Activated CD8-positive, alpha-beta T cell treated with anti-CD3 and anti-CD28 coated beads, Interleukin-2, amount 10 ng/mL, durations not matched to agents 7 days and 5 days (primary cell): ENCODE results near the gene DMXL1. TPM values are rescaled to one million over a fixed set of nuclear protein-coding genes. Genes with fewer than 3 reads are reported as not detected.

Source experiments
- ATAC-seq: fragments of 150-1000 bp; cut with Tn5 transposase; one replicate; pipeline ENCODE4 v1.10.0; 2021; ENCODE audit warnings: moderate library complexity
- CTCF ChIA-PET: fragments of 350-600 bp; sonication (Branson Sonifier 250); formaldehyde crosslinking; loops from one replicate; lab custom pipeline; 2021; ENCODE audit warnings: antibody characterized with exemption; lab: Charles Lee
- POLR2A ChIA-PET: fragments of 350-600 bp; sonication (Branson Sonifier 250); formaldehyde crosslinking; loops from one replicate; lab custom pipeline; 2021; ENCODE audit warnings: antibody characterized with exemption; lab: Charles Lee
- DNase-seq: peaks from one replicate; pipeline ENCODE4 v3.0.0-alpha.2; 2020
- H3K27ac Mint-ChIP-seq: one replicate; pipeline ENCODE4 v1.8.0; 2021; ENCODE audit warnings: mild to moderate bottlenecking, mixed read lengths
- H3K27me3 Mint-ChIP-seq: one replicate; pipeline ENCODE4 v1.8.0; 2021; ENCODE audit warnings: low read depth, mixed read lengths
- H3K36me3 Mint-ChIP-seq: one replicate; pipeline ENCODE4 v1.8.0; 2021; ENCODE audit warnings: low read depth, mixed read lengths
- H3K4me1 Mint-ChIP-seq: one replicate; pipeline ENCODE4 v1.8.0; 2021; ENCODE audit warnings: low read depth, mixed read lengths
- H3K4me3 Mint-ChIP-seq: one replicate; pipeline ENCODE4 v1.8.0; 2021; ENCODE audit warnings: mild to moderate bottlenecking, mixed read lengths
- H3K9me3 Mint-ChIP-seq: one replicate; pipeline ENCODE4 v1.8.0; 2022; ENCODE audit warnings: mixed read lengths; ENCODE audit not compliant: insufficient read depth
- total RNA-seq, 2 experiments: library from RNA; stranded (reverse); gene quantifications; one replicate each; pipeline ENCODE4 v1.2.3, GENCODE V29; 2021

DMXL1 gene
- total RNA-seq, 2 experiments from 2014 or later, result 32.3 to 33.9 TPM

DNA sequence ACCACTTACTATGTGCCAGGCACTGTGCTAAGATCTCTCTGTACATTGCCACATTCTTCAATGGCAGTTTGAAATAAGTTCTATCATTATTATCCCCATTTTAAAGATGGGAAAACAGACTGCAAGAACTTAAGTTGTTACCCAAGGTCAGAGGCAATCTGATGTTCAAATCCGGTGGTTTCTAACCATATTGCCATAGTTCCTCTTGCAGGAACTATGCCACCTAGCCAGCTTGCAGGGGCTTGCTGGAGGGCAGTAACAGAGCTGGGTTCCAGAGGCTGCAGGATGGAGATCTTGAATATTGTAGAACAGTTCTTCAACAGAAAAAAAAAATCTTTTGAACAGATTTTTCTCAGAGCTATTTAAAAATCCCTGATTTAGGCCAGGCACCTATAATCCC is 213.1 kb downstream of the DMXL1 start:
- no peaks in the 10 kb centered on the region for H3K27me3 Mint-ChIP-seq
- ATAC-seq, result no peak
- H3K4me3 Mint-ChIP-seq, result no peak overlapping the region
- ChIA-PET POLR2A (interaction anchor here (0.8 to 1.5 kb wide), 2 partner anchors 10 to 16 kb away, joined by 4 to 5 read pairs; no protein-coding TSS in a partner anchor), CTCF (interaction anchor here (0.7 to 2.3 kb wide), 10 partner anchors 14 to 253 kb away, joined by 3 to 10 read pairs (median 4); no protein-coding TSS in a partner anchor)
- no peaks in the 10 kb centered on the region for H3K9me3 Mint-ChIP-seq
- H3K4me1 Mint-ChIP-seq, result peaks cover 99% of the 10 kb centered on the region
- H3K36me3 Mint-ChIP-seq, result peaks cover 78% of the 10 kb centered on the region
- no peak for DNase-seq
- peak overlapping the region; percentile 41 for H3K27ac Mint-ChIP-seq

DNA sequence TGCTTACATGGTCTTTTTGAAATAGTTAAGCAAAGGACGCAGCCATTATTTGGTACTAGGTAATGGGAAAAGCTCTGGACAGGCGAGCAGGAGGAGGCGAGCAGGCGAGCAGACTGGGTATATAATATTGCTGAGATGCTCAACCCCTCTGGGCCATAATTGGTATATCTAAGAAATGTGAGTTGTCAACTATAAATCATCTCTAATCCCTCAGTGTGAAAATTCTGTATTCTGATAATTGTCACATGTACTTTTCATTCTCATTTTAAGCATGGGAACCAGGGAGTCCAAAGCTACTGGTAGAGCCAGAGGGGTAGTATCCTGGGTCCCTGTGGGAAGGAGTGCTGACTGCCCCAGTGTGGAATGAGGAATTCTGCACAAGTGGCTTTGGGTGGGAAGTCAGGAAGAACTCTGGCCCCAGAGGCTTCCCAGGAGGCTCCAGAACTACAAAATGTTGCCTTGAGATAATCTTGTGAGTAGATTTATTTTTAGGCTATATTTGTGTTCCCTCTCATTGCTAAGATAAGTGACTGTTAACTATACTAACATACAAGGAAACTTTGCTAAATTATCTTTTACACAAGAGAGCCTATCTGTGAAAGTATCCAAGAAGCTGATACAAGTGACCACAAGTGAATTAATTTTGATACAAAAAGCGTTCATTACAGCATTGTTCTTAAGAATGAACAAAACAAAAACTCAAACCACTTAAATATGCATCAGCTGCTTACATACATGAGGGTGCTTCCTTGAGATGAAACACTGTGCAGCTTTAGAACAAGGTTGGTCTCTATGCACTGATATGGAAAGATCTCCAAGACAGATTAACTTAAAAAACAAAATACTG is 214.4 kb downstream of the DMXL1 start:
- H3K4me3 Mint-ChIP-seq, result no peak overlapping the region
- H3K27ac Mint-ChIP-seq, result peak overlapping the region; percentile 60
- ATAC-seq, result peak; percentile 24
- H3K36me3 Mint-ChIP-seq, result peaks cover 75% of the 10 kb centered on the region
- ChIA-PET POLR2A (interaction anchor here (0.7 to 1.4 kb wide), 4 partner anchors 10 to 56 kb away, joined by 3 to 6 read pairs (median 4); no protein-coding TSS in a partner anchor), CTCF (interaction anchor here (0.8 to 2.3 kb wide), 7 partner anchors 13 to 150 kb away, joined by 3 to 12 read pairs (median 3); no protein-coding TSS in a partner anchor)
- H3K9me3 Mint-ChIP-seq, result no peaks in the 10 kb centered on the region
- no peak for DNase-seq
- H3K27me3 Mint-ChIP-seq, result no peaks in the 10 kb centered on the region
- H3K4me1 Mint-ChIP-seq, result peaks cover 100% of the 10 kb centered on the region

DNA sequence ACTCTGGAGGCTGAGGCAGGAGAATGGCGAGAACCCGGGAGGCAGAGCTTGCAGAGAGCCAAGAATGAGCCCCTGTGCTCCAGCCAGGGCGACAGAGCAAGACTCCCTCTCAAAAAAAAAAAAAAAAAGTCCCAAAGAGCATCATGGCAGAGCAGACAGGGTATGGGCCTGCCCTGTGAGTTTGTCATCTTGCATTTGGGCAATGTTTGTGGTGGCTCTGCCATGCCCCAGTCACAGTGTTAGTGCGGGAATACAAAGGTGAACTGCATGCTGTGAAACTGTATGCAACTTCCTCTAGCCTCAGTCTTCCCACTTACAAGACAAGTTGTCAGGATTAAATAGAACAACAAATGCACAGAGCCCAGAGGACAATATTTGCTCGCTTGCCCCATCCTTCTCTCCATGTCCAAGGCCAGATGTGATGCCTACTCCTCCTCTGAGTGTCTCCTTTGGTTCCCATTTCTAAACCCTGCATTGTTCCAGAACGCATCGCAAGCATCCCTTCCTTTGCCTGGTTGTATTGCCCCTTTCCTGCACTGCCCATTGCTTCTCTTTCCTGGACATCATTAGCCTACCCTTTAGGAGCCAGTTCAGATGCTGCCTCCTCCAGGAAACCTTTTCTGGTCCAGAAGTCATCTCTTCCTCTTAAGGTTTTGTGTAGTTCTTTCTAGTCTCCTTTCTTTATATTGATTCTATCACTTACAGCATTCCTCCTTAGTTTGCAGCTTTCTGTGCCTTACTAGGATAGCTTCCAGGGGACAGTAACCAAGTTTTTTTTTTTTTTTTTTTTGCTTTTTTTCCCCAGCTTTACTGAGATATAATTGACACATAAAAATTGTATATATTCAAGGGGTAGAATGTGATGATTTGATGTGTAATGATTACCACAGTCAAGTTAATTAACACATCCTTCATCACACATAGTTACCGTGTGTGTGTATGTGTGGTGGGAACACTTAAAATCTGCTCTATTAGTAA is 215.9 kb downstream of the DMXL1 start:
- CTCF ChIA-PET, result interaction anchor here (1.0 to 5.9 kb wide), 7 partner anchors 9 to 125 kb away, joined by 3 to 52 read pairs (median 7); no protein-coding TSS in a partner anchor
- ATAC-seq, result no peak
- POLR2A ChIA-PET, result interaction anchor here (0.8 to 2.0 kb wide), 4 partner anchors 9 to 216 kb away, joined by 3 to 11 read pairs (median 8); partner anchors contain the start of gene DMXL1
- Mint-ChIP-seq H3K9me3 (no peaks in the 10 kb centered on the region), H3K4me3 (peak overlapping the region; percentile 73), H3K36me3 (peaks cover 74% of the 10 kb centered on the region), H3K4me1 (peaks cover 98% of the 10 kb centered on the region), H3K27me3 (no peaks in the 10 kb centered on the region), H3K27ac (peak overlapping the region; percentile 94)
- no peak for DNase-seq

DNA sequence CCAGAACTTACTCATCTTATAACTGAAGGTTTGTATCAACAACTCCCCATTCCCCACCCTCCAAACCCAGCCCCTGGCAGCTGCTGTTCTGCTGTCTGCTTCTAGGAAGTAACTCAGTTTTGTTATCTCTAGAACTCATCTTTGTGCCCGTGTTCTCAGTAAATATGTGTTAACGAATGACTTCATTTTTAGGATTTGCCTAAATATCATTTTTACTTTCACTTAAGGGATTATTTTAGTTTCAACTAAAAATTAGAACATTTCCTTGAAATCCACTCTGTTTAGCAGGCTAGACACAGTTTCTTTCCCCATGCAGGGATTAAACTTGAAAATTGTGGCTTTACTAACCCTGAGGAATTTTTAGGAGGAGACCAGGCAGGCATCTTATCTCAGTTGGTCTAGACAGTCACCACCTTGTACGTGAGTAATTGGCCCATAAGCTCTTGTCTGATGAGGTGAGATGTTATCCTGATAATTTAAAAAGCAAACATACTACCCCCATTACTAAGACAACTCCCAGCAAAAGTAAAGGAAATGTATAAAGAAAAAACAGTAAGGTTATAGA is 216.7 kb downstream of the DMXL1 start:
- H3K27ac Mint-ChIP-seq, result peak overlapping the region; percentile 94
- no peaks in the 10 kb centered on the region for H3K9me3 Mint-ChIP-seq
- peak overlapping the region; percentile 73 for H3K4me3 Mint-ChIP-seq
- no peaks in the 10 kb centered on the region for H3K27me3 Mint-ChIP-seq
- H3K4me1 Mint-ChIP-seq, result peaks cover 96% of the 10 kb centered on the region
- ChIA-PET POLR2A (interaction anchor here (0.8 to 2.0 kb wide), 4 partner anchors 10 to 217 kb away, joined by 3 to 11 read pairs (median 8); partner anchors contain the start of gene DMXL1), CTCF (interaction anchor here (0.7 to 5.9 kb wide), 9 partner anchors 10 to 124 kb away, joined by 3 to 52 read pairs (median 7); no protein-coding TSS in a partner anchor)
- peaks cover 73% of the 10 kb centered on the region for H3K36me3 Mint-ChIP-seq
- ATAC-seq (peak; percentile 61), DNase-seq (peak; percentile 54)

DNA sequence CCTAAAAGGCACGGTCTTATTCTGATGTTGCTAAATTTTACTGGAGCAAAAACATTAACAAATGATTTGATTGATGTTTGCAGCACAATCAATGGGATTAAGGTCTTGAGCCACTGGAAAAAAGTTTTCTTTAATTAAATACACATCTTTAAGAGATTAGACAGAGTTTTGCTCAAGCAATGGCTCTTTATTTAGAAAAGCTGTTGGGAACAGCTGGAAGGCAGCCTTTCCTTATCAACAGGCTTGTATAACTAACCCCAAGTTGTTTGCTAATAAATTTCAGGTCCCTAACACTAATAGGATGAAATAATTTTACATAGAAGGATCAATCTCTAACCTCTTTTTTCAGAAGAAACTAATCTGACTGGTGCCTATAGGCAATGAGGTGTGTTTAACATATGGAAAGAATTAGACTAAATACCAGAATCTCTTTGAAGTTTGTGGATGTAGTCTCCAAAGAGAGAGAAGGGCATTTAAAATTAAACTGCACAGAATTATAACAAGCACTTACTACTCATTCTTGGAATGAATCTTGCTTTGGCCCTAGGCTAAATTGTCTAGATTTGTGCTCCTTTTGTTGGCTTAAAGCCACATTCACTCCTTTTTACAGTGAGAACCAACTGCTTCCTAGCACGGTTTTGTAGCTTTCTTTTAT is 217.6 kb downstream of the DMXL1 start:
- Mint-ChIP-seq H3K36me3 (peaks cover 73% of the 10 kb centered on the region), H3K4me3 (peak overlapping the region; percentile 73), H3K27me3 (no peaks in the 10 kb centered on the region), H3K4me1 (peaks cover 95% of the 10 kb centered on the region), H3K9me3 (peaks cover 5% of the 10 kb centered on the region), H3K27ac (peak overlapping the region; percentile 94)
- ATAC-seq, result no peak
- DNase-seq, result no peak
- ChIA-PET POLR2A (interaction anchor here (0.9 to 2.9 kb wide), 5 partner anchors 10 to 52 kb away, joined by 3 to 12 read pairs (median 10); no protein-coding TSS in a partner anchor), CTCF (interaction anchor here (0.7 to 5.9 kb wide), 11 partner anchors 8 to 123 kb away, joined by 3 to 52 read pairs (median 9); no protein-coding TSS in a partner anchor)

DNA sequence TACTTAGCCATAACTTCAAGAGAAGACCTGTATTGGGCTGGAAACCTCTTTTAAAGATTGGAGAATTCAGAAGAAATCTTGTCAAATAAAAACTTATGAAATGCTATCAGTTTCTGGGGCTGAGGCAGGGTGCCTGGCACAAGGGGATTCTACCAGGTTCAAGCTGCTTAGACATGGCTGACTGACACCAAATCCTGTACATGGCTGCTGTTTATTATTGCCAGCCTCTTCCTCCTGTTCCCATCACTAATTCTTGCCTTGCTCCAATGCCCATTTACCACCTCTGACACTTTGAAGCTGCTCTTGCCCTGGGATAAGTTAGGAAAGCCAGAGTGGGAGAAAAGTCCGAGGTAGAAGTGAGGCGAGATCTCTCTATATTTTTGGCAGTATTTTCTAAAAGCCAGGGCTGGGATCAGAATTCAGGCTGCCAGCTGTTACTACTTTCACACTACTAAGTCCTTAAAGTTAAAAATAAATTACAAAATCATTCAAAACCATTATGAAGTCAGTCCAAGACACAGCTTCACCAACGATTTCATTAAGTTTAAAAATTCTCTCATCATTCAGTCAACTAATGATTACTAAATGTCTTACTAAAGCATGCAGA is 218.7 kb downstream of the DMXL1 start:
- ChIA-PET CTCF (interaction anchor here (0.7 to 5.9 kb wide), 14 partner anchors 9 to 219 kb away, joined by 3 to 52 read pairs (median 8); partner anchors contain the start of gene DMXL1), POLR2A (interaction anchor here (0.5 to 2.9 kb wide), 11 partner anchors 11 to 220 kb away, joined by 3 to 12 read pairs (median 3); no protein-coding TSS in a partner anchor)
- Mint-ChIP-seq H3K27ac (peak overlapping the region; percentile 94), H3K9me3 (peaks cover 6% of the 10 kb centered on the region), H3K4me3 (peak overlapping the region; percentile 47), H3K27me3 (no peaks in the 10 kb centered on the region), H3K36me3 (peaks cover 75% of the 10 kb centered on the region), H3K4me1 (peaks cover 90% of the 10 kb centered on the region)
- DNase-seq (no peak), ATAC-seq (no peak)

DNA sequence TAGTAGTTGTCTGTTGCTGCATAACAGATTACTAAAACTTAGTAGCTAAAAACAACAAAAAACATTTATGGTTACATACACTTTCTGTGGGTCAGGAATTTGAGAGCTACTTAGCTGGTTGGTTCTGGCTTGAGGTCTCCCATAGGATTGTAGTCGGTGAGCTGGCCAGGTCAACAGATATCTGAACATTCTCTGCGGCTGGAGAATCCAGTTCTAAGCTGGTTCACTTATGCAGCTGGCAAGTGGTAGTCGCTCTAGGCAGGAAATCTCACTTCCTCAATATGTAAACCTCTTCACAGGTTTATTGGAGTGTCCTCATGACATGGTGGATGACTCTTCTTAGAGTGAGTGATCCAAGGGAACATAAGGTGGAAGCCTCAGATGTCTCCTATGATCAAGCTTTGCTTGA is 219.3 kb downstream of the DMXL1 start:
- no peaks in the 10 kb centered on the region for H3K27me3 Mint-ChIP-seq
- no peak for DNase-seq
- peak overlapping the region; percentile 48 for H3K4me3 Mint-ChIP-seq
- peaks cover 90% of the 10 kb centered on the region for H3K4me1 Mint-ChIP-seq
- peaks cover 76% of the 10 kb centered on the region for H3K36me3 Mint-ChIP-seq
- H3K27ac Mint-ChIP-seq, result peak overlapping the region; percentile 94
- ATAC-seq, result peak; percentile 34
- peaks cover 6% of the 10 kb centered on the region for H3K9me3 Mint-ChIP-seq
- ChIA-PET CTCF (interaction anchor here (0.7 to 5.9 kb wide), 13 partner anchors 10 to 220 kb away, joined by 3 to 52 read pairs (median 9); partner anchors contain the start of gene DMXL1), POLR2A (interaction anchor here (0.5 to 2.9 kb wide), 15 partner anchors 10 to 302 kb away, joined by 3 to 12 read pairs (median 3); partner anchors contain the start of gene DTWD2)

DNA sequence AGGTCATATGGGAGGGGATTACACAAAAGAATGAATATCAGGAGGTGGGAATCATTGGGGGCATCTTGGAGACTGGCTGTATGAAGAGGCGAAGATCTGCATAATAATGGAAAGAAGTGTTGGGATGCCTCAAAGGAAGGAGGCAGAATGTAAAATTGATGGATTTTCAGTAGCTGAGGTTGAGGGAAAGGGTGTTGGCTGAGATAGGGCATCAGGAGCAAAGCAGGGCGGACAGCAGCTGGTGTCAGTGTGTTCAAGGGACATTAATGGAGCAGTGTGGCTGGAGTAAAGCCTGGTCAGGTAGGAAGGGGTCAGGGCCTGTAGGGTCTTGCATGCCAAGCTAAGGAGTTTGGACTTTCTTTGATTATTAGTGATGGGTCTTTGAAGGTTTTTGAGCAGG is 219.7 kb downstream of the DMXL1 start:
- no peak overlapping the region for H3K4me3 Mint-ChIP-seq

DNA sequence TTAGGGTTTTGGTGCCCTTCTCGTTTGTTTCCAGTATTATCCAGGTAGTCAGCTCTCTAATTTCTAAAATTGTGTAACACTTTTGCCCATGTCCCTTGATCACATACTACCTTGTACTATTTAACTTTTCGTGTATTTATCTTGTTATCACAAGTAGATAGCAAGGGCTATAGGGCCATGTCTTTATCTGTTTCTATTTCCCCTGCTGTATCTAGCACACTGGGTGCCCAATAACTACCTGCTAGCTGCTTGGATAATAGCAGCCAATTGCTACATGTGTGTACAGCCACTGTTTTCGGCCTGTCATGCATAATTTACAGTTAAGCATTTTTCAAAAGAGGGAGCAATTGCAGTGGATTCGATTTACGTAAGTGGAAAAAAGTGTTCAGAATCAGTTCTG is 220.2 kb downstream of the DMXL1 start:
- no peak for ATAC-seq
- peaks cover 74% of the 10 kb centered on the region for H3K36me3 Mint-ChIP-seq
- H3K4me1 Mint-ChIP-seq, result peaks cover 83% of the 10 kb centered on the region
- CTCF ChIA-PET, result interaction anchor here (1.8 to 5.9 kb wide), 7 partner anchors 9 to 121 kb away, joined by 6 to 52 read pairs (median 16); no protein-coding TSS in a partner anchor
- H3K4me3 Mint-ChIP-seq, result no peak overlapping the region
- no peak for DNase-seq
- peaks cover 6% of the 10 kb centered on the region for H3K9me3 Mint-ChIP-seq
- peak overlapping the region; percentile 94 for H3K27ac Mint-ChIP-seq
- POLR2A ChIA-PET, result interaction anchor here (0.5 to 2.9 kb wide), 7 partner anchors 9 to 303 kb away, joined by 3 to 12 read pairs (median 6); partner anchors contain the start of gene DTWD2
- no peaks in the 10 kb centered on the region for H3K27me3 Mint-ChIP-seq

More for the DNA sequence above, 219.7 kb downstream of the DMXL1 start:
- POLR2A ChIA-PET, result interaction anchor here (0.5 to 2.9 kb wide), 10 partner anchors 9 to 303 kb away, joined by 3 to 12 read pairs (median 4); partner anchors contain the start of gene DTWD2
- Mint-ChIP-seq H3K27me3 (no peaks in the 10 kb centered on the region), H3K9me3 (peaks cover 6% of the 10 kb centered on the region), H3K36me3 (peaks cover 74% of the 10 kb centered on the region), H3K27ac (peak overlapping the region; percentile 94), H3K4me1 (peaks cover 87% of the 10 kb centered on the region)
- DNase-seq (no peak), ATAC-seq (no peak)
- CTCF ChIA-PET, result interaction anchor here (0.7 to 5.9 kb wide), 12 partner anchors 10 to 220 kb away, joined by 3 to 52 read pairs (median 12); partner anchors contain the start of gene DMXL1
